DOHH2 (cell line): ENCODE data around the gene SEMA4G.

Source experiments
- CTCF ChIP-seq: fragments of 200-600 bp; sonication (generic); IDR thresholded peaks from one replicate; pipeline ENCODE4 v1.5.1; 2014; ENCODE audit warnings: antibody characterized with exemption, mild to moderate bottlenecking, low read depth, low read length; ENCODE audit not compliant: poor library complexity, severe bottlenecking
- EZH2phosphoT487 ChIP-seq: fragments of 200-600 bp; sonication (generic); IDR thresholded peaks from 2 replicates; pipeline ENCODE4 v1.6.1; 2017; ENCODE audit warnings: borderline replicate concordance, mild to moderate bottlenecking, antibody characterized with exemption, low read length, moderate library complexity, mixed read lengths

- TF ChIP-seq CTCF = no peak
- TF ChIP-seq EZH2phosphoT487 = no peak
These were observed 5.5 kb upstream of the SEMA4G start for GRCh38 chr10:100963826-100964225.
